ENCODE results near the gene TREM1.

DNA sequence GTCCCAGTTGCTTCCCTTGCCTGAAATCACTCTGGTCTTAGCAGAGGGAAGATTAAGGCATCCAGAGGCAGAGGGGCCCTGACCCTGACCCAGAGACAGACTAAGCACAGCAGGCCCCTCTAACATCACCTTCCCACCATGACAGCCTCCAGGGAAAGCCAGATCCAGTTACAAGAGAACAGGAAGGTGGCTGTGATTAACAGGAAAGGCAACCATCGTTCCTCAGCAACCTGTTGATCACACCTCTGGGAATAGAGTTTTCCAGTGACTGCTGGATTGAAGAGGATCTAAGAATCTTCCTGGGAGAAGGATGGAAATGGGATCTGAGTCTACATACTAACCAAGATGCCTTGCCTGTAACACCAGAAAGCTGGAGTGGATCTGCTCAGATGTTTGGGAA lies 5.2 kb upstream of the TREM1 start:
- no peak for TF ChIP-seq HNF4A (conservative IDR thresholded peaks at IDR 0.05)
- TF ChIP-seq CTCF (IDR thresholded peaks at IDR 0.05; ENCODE audit: low read depth, low read length, missing input control) = no peak
- TF ChIP-seq EGR1 (IDR thresholded peaks at IDR 0.05; ENCODE audit: low read depth in 2 of 2) = no peak
- no peak for TF ChIP-seq RAD21 (IDR thresholded peaks at IDR 0.05)
- TF ChIP-seq, protein P1, sequence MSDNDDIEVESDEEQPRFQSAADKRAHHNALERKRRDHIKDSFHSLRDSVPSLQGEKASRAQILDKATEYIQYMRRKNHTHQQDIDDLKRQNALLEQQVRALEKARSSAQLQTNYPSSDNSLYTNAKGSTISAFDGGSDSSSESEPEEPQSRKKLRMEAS (IDR thresholded peaks at IDR 0.05) = no peak
- TF ChIP-seq RXRA (IDR thresholded peaks at IDR 0.05) = no peak

All from liver (tissue), 3 donors.